ENCODE results near the gene COL4A2. TPM values are rescaled to one million over a fixed set of nuclear protein-coding genes. Genes with fewer than 3 reads are reported as not detected.

COL4A2 gene
- total RNA-seq, 1 donor from 2014 or later: 56.8 TPM

- DNase-seq: no peak
Observed at GRCh38 chr13:110341445-110342244, 34.6 kb downstream of the COL4A2 start.

- no peak for DNase-seq
Observed at GRCh38 chr13:110342474-110342873, 35.4 kb downstream of the COL4A2 start.

- DNase-seq: no peak
Observed at GRCh38 chr13:110343241-110343865, 36.3 kb downstream of the COL4A2 start.

GRCh38 chr13:110344320-110344719 lies 37.2 kb downstream of the COL4A2 start:
- DNase-seq: no peak

- no peak for DNase-seq
Observed at GRCh38 chr13:110345266-110345665, 38.2 kb downstream of the COL4A2 start.

DNA sequence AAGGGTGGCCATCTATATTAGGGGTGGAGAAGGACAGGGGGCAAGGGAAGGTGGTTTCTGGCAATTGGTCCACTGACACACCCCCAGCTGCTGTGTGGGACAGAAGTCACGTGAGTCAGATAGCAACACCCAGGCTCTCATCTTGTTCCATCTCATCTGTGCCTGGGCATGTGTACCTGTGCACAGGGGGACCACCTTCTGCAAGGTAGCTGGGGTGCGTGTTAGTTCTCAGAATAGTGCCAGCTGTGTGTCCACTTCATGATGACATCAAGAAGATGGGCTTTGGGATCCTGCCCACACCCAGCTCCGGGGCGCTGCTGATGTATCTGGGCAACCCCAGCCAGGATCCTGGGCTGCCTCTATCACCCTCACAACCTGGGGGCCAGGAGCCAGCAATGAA lies 38.6 kb downstream of the COL4A2 start:
- no peak for DNase-seq

DNA sequence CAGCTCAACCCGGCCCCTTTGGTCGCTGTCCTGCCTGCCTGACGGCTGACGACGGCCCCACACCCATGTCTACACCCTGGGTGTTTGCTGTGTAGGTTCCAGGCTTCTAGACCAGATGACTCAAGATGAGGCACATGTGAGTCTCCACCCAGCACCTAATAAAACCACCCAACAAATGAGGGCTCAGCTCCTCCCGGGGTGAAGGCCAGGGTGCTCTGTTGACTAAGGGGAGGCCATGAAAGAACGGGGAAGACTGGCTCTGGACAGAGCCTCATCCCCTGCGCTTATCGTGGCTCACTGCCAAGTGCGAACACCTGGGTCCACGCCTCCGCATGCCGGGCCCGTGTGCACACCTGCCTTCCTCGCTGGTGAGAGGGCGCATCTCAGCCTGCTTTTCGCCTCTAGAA lies 39.6 kb downstream of the COL4A2 start:
- DNase-seq: no peak

- no peak for DNase-seq
Observed at GRCh38 chr13:110347088-110347487, 40.0 kb downstream of the COL4A2 start.

DNA sequence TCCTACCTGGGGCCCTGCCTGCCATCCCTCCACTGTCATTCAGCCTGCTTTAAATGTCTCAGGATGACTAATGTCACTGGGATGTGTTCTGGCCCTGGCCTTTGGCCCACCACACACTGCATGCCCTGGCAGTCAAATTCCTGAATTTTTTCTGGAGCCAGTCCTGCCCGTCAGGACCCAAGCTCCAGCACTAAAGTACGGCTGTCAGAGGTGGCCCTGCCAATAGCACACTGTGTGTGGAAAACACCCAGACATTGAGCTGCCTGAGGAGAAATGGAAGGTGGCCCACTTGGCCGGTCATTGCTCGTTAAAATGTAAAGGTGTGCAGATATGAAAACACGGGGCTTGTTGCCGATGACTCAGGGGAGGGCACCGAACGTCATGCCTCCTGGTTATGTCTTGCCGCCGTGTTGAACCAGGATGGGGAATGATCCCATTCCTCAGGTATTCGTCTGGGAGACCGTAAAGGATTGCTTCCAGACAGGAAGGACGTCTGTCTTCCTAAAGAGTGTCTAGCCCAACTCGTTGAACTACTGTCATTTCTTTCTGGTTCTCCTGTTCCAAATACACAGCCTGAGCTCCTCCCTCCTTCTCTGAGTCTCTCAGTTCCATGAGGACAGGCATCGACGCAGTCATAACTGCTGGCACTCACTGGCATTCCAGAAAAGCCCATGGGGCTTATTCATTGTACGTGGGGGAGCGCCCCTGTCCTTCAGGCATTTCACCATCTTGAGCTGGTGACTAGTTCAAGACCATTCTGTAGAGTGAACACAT lies 40.6 kb downstream of the COL4A2 start:
- no peak for DNase-seq

GRCh38 chr13:110348309-110349105 lies 41.4 kb downstream of the COL4A2 start:
- no peak for DNase-seq

DNA sequence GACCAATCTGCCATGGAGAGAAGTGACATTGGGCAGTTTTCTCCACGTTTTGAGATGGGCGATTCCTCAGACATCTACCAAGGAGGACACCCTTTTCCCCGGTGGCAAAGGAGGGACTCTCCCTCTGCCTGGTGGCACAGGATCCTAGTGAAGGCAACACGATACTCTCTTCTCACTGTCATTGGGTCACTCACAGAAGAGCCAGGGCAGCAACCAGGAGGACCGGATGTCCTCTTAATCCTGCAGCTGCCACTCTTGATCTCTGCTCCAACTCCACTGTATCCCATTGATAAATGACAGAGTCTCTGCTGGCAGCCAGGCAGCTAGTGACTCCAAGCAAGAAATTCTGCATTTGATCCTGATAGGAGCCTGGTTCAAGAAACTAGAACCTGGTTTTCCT lies 42.2 kb downstream of the COL4A2 start:
- no peak for DNase-seq

DNA sequence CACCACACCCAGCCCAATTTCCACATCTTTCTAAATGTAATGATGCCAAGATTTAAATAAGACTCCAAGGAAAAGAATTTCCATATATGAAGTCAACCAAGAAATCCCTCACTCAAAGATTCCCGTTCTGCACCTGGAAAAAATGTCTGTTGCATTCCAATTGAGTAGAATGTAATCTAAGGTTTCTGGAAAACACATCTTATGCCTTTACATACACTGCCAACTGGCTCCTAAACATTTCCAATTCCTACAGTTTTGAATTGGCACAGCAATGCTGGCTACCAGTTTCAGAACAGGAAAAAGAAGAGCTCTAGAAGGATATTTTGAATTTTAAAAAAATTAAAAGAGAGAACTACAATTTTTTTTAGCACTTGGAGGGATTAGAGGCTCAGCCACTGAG lies 43.0 kb downstream of the COL4A2 start:
- DNase-seq: no peak

- DNase-seq: no peak
Observed at GRCh38 chr13:110350509-110350908, 43.4 kb downstream of the COL4A2 start.

GRCh38 chr13:110351636-110352420 lies 44.7 kb downstream of the COL4A2 start:
- DNase-seq: no peak

DNA sequence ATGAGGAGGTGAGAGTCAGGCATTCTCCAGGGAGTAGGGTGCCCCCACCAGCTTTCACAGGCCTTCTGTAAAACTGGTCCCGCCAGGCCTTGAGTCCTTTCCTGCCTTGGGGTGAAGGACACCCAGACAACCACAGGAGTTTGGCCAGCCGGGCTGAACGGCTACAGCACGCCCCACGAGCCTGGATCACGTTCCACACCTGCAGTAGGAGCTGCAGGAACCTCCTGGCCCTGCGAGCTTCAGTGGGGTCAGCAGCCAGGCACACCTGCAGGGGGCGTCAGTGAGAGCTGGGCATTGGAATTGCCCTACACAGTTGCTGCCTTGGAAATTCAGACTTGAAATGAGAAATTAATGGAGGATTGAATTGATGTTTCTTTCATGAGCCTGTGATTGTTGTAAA lies 45.7 kb downstream of the COL4A2 start:
- no peak for DNase-seq

- no peak for DNase-seq
Observed at GRCh38 chr13:110353339-110353977, 46.4 kb downstream of the COL4A2 start.

DNA sequence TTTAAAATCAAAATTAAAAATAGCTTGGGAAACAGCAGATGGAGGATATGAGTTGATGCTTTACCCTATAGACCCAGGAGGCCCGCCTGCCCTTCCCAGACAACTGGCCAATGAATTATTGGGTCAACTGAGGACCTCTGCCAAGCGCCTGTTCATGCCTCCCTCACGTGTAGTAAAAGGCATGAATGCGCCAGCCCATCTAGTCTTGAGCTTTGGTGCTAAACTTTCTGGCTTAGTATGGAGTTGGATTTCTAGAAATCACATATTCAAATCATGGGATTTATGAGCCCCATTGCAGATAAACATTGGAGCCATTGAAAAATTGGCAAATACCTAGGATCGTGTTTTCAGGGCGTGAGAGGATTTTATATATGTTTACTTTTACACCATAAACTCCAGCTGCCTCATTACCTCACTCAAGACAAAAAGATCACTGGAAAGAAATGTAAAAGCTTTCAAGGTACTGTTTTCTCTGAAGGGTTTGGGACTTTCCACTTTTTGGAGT lies 47.1 kb downstream of the COL4A2 start:
- no peak for DNase-seq

- DNase-seq: no peak
Observed at GRCh38 chr13:110354715-110355473, 47.8 kb downstream of the COL4A2 start.

DNA sequence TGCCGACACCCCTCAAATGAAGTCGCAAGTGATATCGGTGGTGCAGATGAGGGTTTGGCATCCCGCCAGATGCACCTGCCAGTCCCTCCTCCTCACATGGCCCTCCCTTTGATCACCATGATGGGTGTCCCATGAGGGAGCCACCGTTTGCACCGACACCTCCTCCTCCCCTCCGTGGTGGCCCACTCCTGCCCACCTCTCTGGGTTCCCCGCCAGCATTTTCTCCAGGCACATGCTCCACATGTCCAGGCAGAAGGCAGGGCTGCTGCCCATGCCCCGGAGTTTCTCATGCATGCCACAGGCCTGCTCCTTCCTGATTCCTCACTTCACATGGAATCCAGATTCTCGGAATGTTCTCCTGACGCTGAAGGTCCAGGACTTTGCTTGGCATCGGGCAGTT lies 49.3 kb downstream of the COL4A2 start:
- DNase-seq: no peak

GRCh38 chr13:110358381-110358780 lies 51.3 kb downstream of the COL4A2 start:
- no peak for DNase-seq
